Upper lobe of left lung (tissue), 4 donors: ENCODE results near the gene ILF2.

Source experiments
- CTCF ChIP-seq, 6 experiments: fragments of 450-650 bp in 4 of 6; fragments of 200-600 bp in 2 of 6; sonication (generic) in 2 of 6; IDR thresholded peaks; one replicate each; pipeline ENCODE4 v1.5.1; 2016 to 2019; ENCODE audit warnings: antibody characterized with exemption in 6 of 6
- EP300 ChIP-seq, 4 donors: sonication (generic); formaldehyde crosslinking; IDR thresholded peaks; one replicate each; pipeline ENCODE4 v1.5.1; 2017; ENCODE audit warnings: antibody characterized with exemption in 4 of 4, control low read depth in 2 of 4
- POLR2A ChIP-seq, 4 donors: fragments of 450-650 bp; IDR thresholded peaks; one replicate each; pipeline ENCODE4 v1.5.1; 2016 to 2017; ENCODE audit warnings: antibody characterized with exemption in 4 of 4, mild to moderate bottlenecking in 2 of 4
- POLR2AphosphoS5 ChIP-seq, 2 donors: sonication (generic); formaldehyde crosslinking; IDR thresholded peaks; one replicate each; pipeline ENCODE4 v1.5.1; 2017; ENCODE audit warnings: antibody characterized with exemption in 2 of 2

- TF ChIP-seq POLR2A (IDR thresholded peaks at IDR 0.05) = no peak
- TF ChIP-seq POLR2AphosphoS5 (IDR thresholded peaks at IDR 0.05) = no peak
- no peak for TF ChIP-seq CTCF (IDR thresholded peaks at IDR 0.05)
- TF ChIP-seq EP300 (IDR thresholded peaks at IDR 0.05) = no peak
Measured at GRCh38 chr1:153683854-153684253, 13.1 kb upstream of the ILF2 start.
